Upper lobe of right lung (tissue), 1 donor: ENCODE results near the gene PKM. TPM values are rescaled to one million over a fixed set of nuclear protein-coding genes. Genes with fewer than 3 reads are reported as not detected.
A peak's percentile ranks its signal among the peaks of the same experiment; 100 is the strongest.

ENCODE experiments used
- ATAC-seq: fragments of 200-7000 bp; cut with Tn5 transposase; one replicate; pipeline ENCODE4 v1.9.1; 2020; ENCODE audit warnings: mild to moderate bottlenecking, moderate library complexity
- DNase-seq: peaks from one replicate; pipeline ENCODE4 v3.0.0-alpha.2; 2020
- H3K27ac ChIP-seq: fragments of 200-600 bp; one replicate; pipeline ENCODE4 v1.8.0; 2022
- H3K27me3 ChIP-seq: fragments of 200-600 bp; one replicate; pipeline ENCODE4 v1.8.0; 2022; ENCODE audit warnings: mild to moderate bottlenecking
- H3K36me3 ChIP-seq: fragments of 200-600 bp; one replicate; pipeline ENCODE4 v1.8.0; 2022
- H3K4me1 ChIP-seq: fragments of 200-600 bp; one replicate; pipeline ENCODE4 v1.8.0; 2022
- H3K4me3 ChIP-seq: fragments of 200-600 bp; one replicate; pipeline ENCODE4 v1.8.0; 2022; ENCODE audit warnings: mild to moderate bottlenecking
- H3K9me3 ChIP-seq: fragments of 200-600 bp; one replicate; pipeline ENCODE4 v1.8.0; 2022
- CTCF ChIP-seq: fragments of 200-600 bp; IDR thresholded peaks from one replicate; pipeline ENCODE4 v1.8.0; 2022; ENCODE audit warnings: antibody characterized with exemption
- intact Hi-C: fragments of 100-400 bp; cut with DNase I; formaldehyde crosslinking; loops from one replicate; pipeline ENCODE4 v1.11.0; 2022
- total RNA-seq: library from RNA; stranded (reverse); fragmentation: NEBNext Ultra II Directional; extraction: Animal tissue kit (Norgen Biotek cat#: 25700); gene quantifications from one replicate; pipeline ENCODE4 v1.2.1, GENCODE V29; 2021
- donor health status: DM: no; HTN: yes; CAD: no; lungs with severe emphysema.

The PKM gene
- total RNA-seq, 1 donor from 2014 or later, result 426 TPM

- intact Hi-C loops, result loop anchor here (10.0 kb wide), 1 partner anchor 85 kb away; no protein-coding TSS in a partner anchor
- H3K36me3 ChIP-seq, result peaks cover 59% of the 10 kb centered on the region
- peak; percentile 71 for ATAC-seq
Observed at GRCh38 chr15:72199721-72200212, 31.2 kb downstream of the PKM start.

GRCh38 chr15:72199205-72199515 lies 31.8 kb downstream of the PKM start:
- Histone ChIP-seq H3K36me3 (peaks cover 53% of the 10 kb centered on the region), H3K4me1 (peaks cover 19% of the 10 kb centered on the region), H3K27ac (peak overlapping the region; percentile 55), H3K9me3 (no peaks in the 10 kb centered on the region), H3K27me3 (no peaks in the 10 kb centered on the region), H3K4me3 (no peak overlapping the region)
- DNase-seq (no peak), ATAC-seq (no peak)
- TF ChIP-seq CTCF, result no peak
- intact Hi-C loops, result no loop called here

More at GRCh38 chr15:72199721-72200212, 31.2 kb downstream of the PKM start:
- peak; percentile 82 for DNase-seq
- Histone ChIP-seq H3K4me1 (peaks cover 19% of the 10 kb centered on the region), H3K27ac (peak overlapping the region; percentile 55), H3K4me3 (no peak overlapping the region), H3K9me3 (no peaks in the 10 kb centered on the region), H3K27me3 (no peaks in the 10 kb centered on the region)
- TF ChIP-seq CTCF, result peak; percentile 92

- TF ChIP-seq CTCF, result no peak
- Histone ChIP-seq H3K4me1 (peaks cover 19% of the 10 kb centered on the region), H3K27ac (peak overlapping the region; percentile 38), H3K4me3 (no peak overlapping the region), H3K27me3 (no peaks in the 10 kb centered on the region), H3K36me3 (peaks cover 47% of the 10 kb centered on the region), H3K9me3 (no peaks in the 10 kb centered on the region)
- intact Hi-C loops, result no loop called here
- ATAC-seq (peak; percentile 29), DNase-seq (no peak)
Observed at GRCh38 chr15:72198356-72199204, 32.4 kb downstream of the PKM start.

- H3K27me3 ChIP-seq, result no peaks in the 10 kb centered on the region
- peak within 1 kb of the TSS; percentile 58 for H3K27ac ChIP-seq
- DNase-seq (peak; percentile 86), ATAC-seq (peak; percentile 78)
- peak within 1 kb of the TSS; percentile 51 for H3K4me3 ChIP-seq
- H3K9me3 ChIP-seq, result no peaks in the 10 kb centered on the region
- intact Hi-C loops, result no loop called here
- TF ChIP-seq CTCF, result no peak
- H3K4me1 ChIP-seq, result peaks cover 19% of the 10 kb centered on the region
- H3K36me3 ChIP-seq, result peaks cover 39% of the 10 kb centered on the region
Observed at GRCh38 chr15:72197460-72198355, 33.3 kb downstream of the PKM start, which contains the start of gene GRAMD2A. GRAMD2A (minus strand) TSS chr15:72197787.

- H3K4me1 ChIP-seq, result peaks cover 19% of the 10 kb centered on the region
- no peak for DNase-seq
- H3K9me3 ChIP-seq, result no peaks in the 10 kb centered on the region
- intact Hi-C loops, result no loop called here
- H3K36me3 ChIP-seq, result peaks cover 32% of the 10 kb centered on the region
- H3K27ac ChIP-seq, result peak overlapping the region; percentile 58
- TF ChIP-seq CTCF, result no peak
- H3K27me3 ChIP-seq, result no peaks in the 10 kb centered on the region
- H3K4me3 ChIP-seq, result peak overlapping the region; percentile 51
- ATAC-seq, result peak; percentile 1
Observed at GRCh38 chr15:72197041-72197459, 33.9 kb downstream of the PKM start.
